NCI-H128 (cell line): ENCODE measurements around the gene MTX3.

Source experiments
- DNase-seq: peaks from one replicate; lab custom pipeline; 2025; ENCODE audit not compliant: unreplicated experiment; lab: John Stamatoyannopoulos, UW

The MTX3 gene

GRCh38 chr5:79936002-79936645, 54.9 kb downstream of the MTX3 start:
- no peak for DNase-seq

- no peak for DNase-seq
Observed at GRCh38 chr5:79934681-79935080, 56.4 kb downstream of the MTX3 start.

GRCh38 chr5:79932510-79933504, 58.3 kb downstream of the MTX3 start:
- no peak for DNase-seq

- no peak for DNase-seq
Observed at GRCh38 chr5:79931866-79932265, 59.2 kb downstream of the MTX3 start.

GRCh38 chr5:79931409-79931808, 59.7 kb downstream of the MTX3 start:
- no peak for DNase-seq

- DNase-seq: no peak
Observed at GRCh38 chr5:79929095-79929494, 62.0 kb downstream of the MTX3 start.
